ENCODE results near the gene RIC1. TPM values are rescaled to one million over a fixed set of nuclear protein-coding genes. Genes with fewer than 3 reads are reported as not detected.

Gene RIC1
- total RNA-seq, 2 donors from 2014 or later = 44.5 to 49.4 TPM

- Histone ChIP-seq H3K4me3 (no peak overlapping the region), H3K9me3 (no peaks in the 10 kb centered on the region), H3K27me3 (replicated peaks; ENCODE audit: insufficient read depth) (no peaks in the 10 kb centered on the region), H3K36me3 (peaks cover 9% of the 10 kb centered on the region), H3K4me1 (ENCODE audit: control insufficient read depth in 1 of 2, low read depth in 2 of 2) (no peaks in the 10 kb centered on the region), H3K27ac (no peak overlapping the region)
- TF ChIP-seq CTCF (IDR thresholded peaks at IDR 0.05) = no peak
- ATAC-seq (ENCODE audit: insufficient number of reproducible peaks, low FRiP score, low read depth) (no peak), DNase-seq (ENCODE audit: low spot score) (no peak)
Measured at GRCh38 chr9:5815461-5815860, 186.6 kb downstream of the RIC1 start.

- Histone ChIP-seq H3K4me3 (no peak overlapping the region), H3K27ac (no peak overlapping the region), H3K27me3 (replicated peaks; ENCODE audit: insufficient read depth) (no peaks in the 10 kb centered on the region), H3K4me1 (ENCODE audit: control insufficient read depth in 1 of 2, low read depth in 2 of 2) (no peaks in the 10 kb centered on the region), H3K36me3 (peaks cover 6% of the 10 kb centered on the region), H3K9me3 (no peaks in the 10 kb centered on the region)
- no peak for TF ChIP-seq CTCF (IDR thresholded peaks at IDR 0.05)
- ATAC-seq (ENCODE audit: insufficient number of reproducible peaks, low FRiP score, low read depth) = no peak
- no peak for DNase-seq (ENCODE audit: low spot score)
Measured at GRCh38 chr9:5817862-5818261, 189.0 kb downstream of the RIC1 start.

GRCh38 chr9:5818424-5819142, 189.7 kb downstream of the RIC1 start:
- no peaks in the 10 kb centered on the region for H3K9me3 ChIP-seq
- no peak for TF ChIP-seq CTCF (IDR thresholded peaks at IDR 0.05)
- no peak overlapping the region for H3K4me3 ChIP-seq
- H3K4me1 ChIP-seq (ENCODE audit: control insufficient read depth in 1 of 2, low read depth in 2 of 2) = no peaks in the 10 kb centered on the region
- H3K36me3 ChIP-seq = peaks cover 5% of the 10 kb centered on the region
- ATAC-seq (ENCODE audit: insufficient number of reproducible peaks, low FRiP score, low read depth) (no peak), DNase-seq (ENCODE audit: low spot score) (no peak)
- H3K27me3 ChIP-seq (replicated peaks; ENCODE audit: insufficient read depth) = no peaks in the 10 kb centered on the region
- H3K27ac ChIP-seq = no peak overlapping the region

GRCh38 chr9:5819174-5819573, 190.3 kb downstream of the RIC1 start:
- H3K36me3 ChIP-seq = peaks cover under 1% of the 10 kb centered on the region
- no peaks in the 10 kb centered on the region for H3K9me3 ChIP-seq
- ATAC-seq (ENCODE audit: insufficient number of reproducible peaks, low FRiP score, low read depth) (no peak), DNase-seq (ENCODE audit: low spot score) (no peak)
- TF ChIP-seq CTCF (IDR thresholded peaks at IDR 0.05) = no peak
- no peak overlapping the region for H3K4me3 ChIP-seq
- no peak overlapping the region for H3K27ac ChIP-seq
- no peaks in the 10 kb centered on the region for H3K27me3 ChIP-seq (replicated peaks; ENCODE audit: insufficient read depth)
- H3K4me1 ChIP-seq (ENCODE audit: control insufficient read depth in 1 of 2, low read depth in 2 of 2) = no peaks in the 10 kb centered on the region

GRCh38 chr9:5820425-5820824, 191.5 kb downstream of the RIC1 start:
- H3K4me3 ChIP-seq = no peak overlapping the region
- H3K27ac ChIP-seq = no peak overlapping the region
- ATAC-seq (ENCODE audit: insufficient number of reproducible peaks, low FRiP score, low read depth) = no peak
- no peak for DNase-seq (ENCODE audit: low spot score)
- no peaks in the 10 kb centered on the region for H3K36me3 ChIP-seq
- H3K4me1 ChIP-seq (ENCODE audit: control insufficient read depth in 1 of 2, low read depth in 2 of 2) = no peaks in the 10 kb centered on the region
- no peaks in the 10 kb centered on the region for H3K9me3 ChIP-seq
- no peak for TF ChIP-seq CTCF (IDR thresholded peaks at IDR 0.05)
- no peaks in the 10 kb centered on the region for H3K27me3 ChIP-seq (replicated peaks; ENCODE audit: insufficient read depth)

Data from thoracic aorta (tissue), 2 donors.